ENCODE data around the gene GMDS. TPM values are rescaled to one million over a fixed set of nuclear protein-coding genes. Genes with fewer than 3 reads are reported as not detected.

Gene GMDS
- total and polyA plus RNA-seq, 2 of the 4 experiments (the other 2 are of a cell fraction): 7.3 to 21.9 TPM

GRCh38 chr6:1747003-1747402 lies 498.4 kb downstream of the GMDS start:
- Histone ChIP-seq H3K79me1 (ENCODE audit: low read depth in 1 of 2, low read length in 2 of 2) (no peaks in the 10 kb centered on the region), H2AK9ac (replicated peaks; ENCODE audit: low read depth, low read length, poor library complexity) (no peak overlapping the region), H3K9ac (ENCODE audit: low read depth, low read length) (no peak overlapping the region), H3K27me3 (ENCODE audit: control insufficient read depth, insufficient read depth, low read length) (no peaks in the 10 kb centered on the region), H3K9me3 (ENCODE audit: control insufficient read depth, insufficient read depth, low read length) (no peaks in the 10 kb centered on the region), H3K4me2 (ENCODE audit: low read depth, low read length) (no peak overlapping the region), H3K4me3 (ENCODE audit: insufficient read depth, low read depth, low read length) (no peak overlapping the region), H2BK20ac (ENCODE audit: low read depth, low read length) (no peak overlapping the region), H4K8ac (ENCODE audit: low read depth in 2 of 2, low read length in 2 of 2) (no peak overlapping the region), H3K23ac (ENCODE audit: low read depth, low read length) (no peak overlapping the region), H2BK15ac (ENCODE audit: low read depth, low read length) (no peak overlapping the region), H3K9me1 (ENCODE audit: insufficient read depth, low read length) (no peaks in the 10 kb centered on the region), H3K14ac (replicated peaks; ENCODE audit: low read depth, low read length) (no peak overlapping the region), H3K18ac (ENCODE audit: low read depth, low read length) (no peak overlapping the region), H2BK5ac (ENCODE audit: low read depth, low read length, poor library complexity, severe bottlenecking) (no peak overlapping the region), H2BK120ac (ENCODE audit: low read depth, low read length) (no peak overlapping the region), H2AK5ac (ENCODE audit: low read depth, low read length) (no peak overlapping the region), H3K4ac (ENCODE audit: low read depth, low read length) (no peak overlapping the region), H4K91ac (ENCODE audit: insufficient read depth, low read depth, low read length) (no peak overlapping the region), H3K4me1 (ENCODE audit: control insufficient read depth, insufficient read depth, low read length) (0 out of 2 replicates have a peak, but pooled peaks cover 2% of the 10 kb centered on the region), H3K27ac (ENCODE audit: insufficient read depth, low read length) (no peak overlapping the region), H4K5ac (ENCODE audit: low read depth, low read length) (no peak overlapping the region), H2AFZ (replicated peaks; ENCODE audit: low read length, poor library complexity) (no peak overlapping the region), H4K20me1 (ENCODE audit: insufficient read depth, low read length) (no peaks in the 10 kb centered on the region), H3K56ac (ENCODE audit: extremely low read depth, insufficient read depth, low read length) (no peak overlapping the region), H3K36me3 (ENCODE audit: control insufficient read depth, insufficient read depth, low read length) (no peaks in the 10 kb centered on the region)
- TF ChIP-seq SMC3 (IDR thresholded peaks at IDR 0.05; ENCODE audit: low read depth, low read length) (no peak), CHD1 (IDR thresholded peaks at IDR 0.05; ENCODE audit: low read depth, low read length) (no peak), FOS (IDR thresholded peaks at IDR 0.05; ENCODE audit: low read depth, low read length) (no peak), RAD21 (IDR thresholded peaks at IDR 0.05; ENCODE audit: low read length) (no peak), NFE2L2 (IDR thresholded peaks at IDR 0.05; ENCODE audit: low read depth, low read length) (no peak), RCOR1 (IDR thresholded peaks at IDR 0.05; ENCODE audit: insufficient replicate concordance, low read length) (no peak), USF2 (IDR thresholded peaks at IDR 0.05; ENCODE audit: low read depth, low read length) (no peak), CTCF (conservative IDR thresholded peaks at IDR 0.05; ENCODE audit: low read depth, low read length) (no peak), MAZ (IDR thresholded peaks at IDR 0.05; ENCODE audit: borderline replicate concordance, low read depth, low read length) (no peak), RFX5 (IDR thresholded peaks at IDR 0.05; ENCODE audit: low read depth, low read length) (no peak), ELK1 (IDR thresholded peaks at IDR 0.05; ENCODE audit: borderline replicate concordance, low read depth, low read length) (no peak), MXI1 (IDR thresholded peaks at IDR 0.05; ENCODE audit: borderline replicate concordance, low read depth, low read length) (no peak), POLR2A (IDR thresholded peaks at IDR 0.05; ENCODE audit: low read depth, low read length) (no peak), CEBPB (IDR thresholded peaks at IDR 0.05; ENCODE audit: low read depth, low read length) (no peak), BHLHE40 (IDR thresholded peaks at IDR 0.05; ENCODE audit: low read depth, low read length) (no peak)
- POLR2A ChIA-PET (ENCODE audit: unreplicated experiment): no interaction called here
- intact Hi-C loops (cut with micrococcal nuclease) (no loop called here), in situ Hi-C loops (cut with MboI; ENCODE audit: low sequenced_read_pairs) (no loop called here), dilution Hi-C loops (cut with HindIII; ENCODE audit: low sequenced_read_pairs, unreplicated experiment) (no loop called here)
- DNase-seq (no peak), ATAC-seq (ENCODE audit: low read depth) (no peak)
- CTCF ChIA-PET: no interaction called here
- no TSS peak for BruUV-seq (replicated peaks)
- WGBS, 2 experiments (ENCODE audit: extremely low coverage in 2 of 2, insufficient read length in 1 of 2): no CpG with 5 or more reads among the region's 4 CpGs
